HG02973 (cell line): ENCODE data around the gene LAMA2.

Experiments
- ATAC-seq: cut with Tn5 transposase; IDR thresholded peaks from one replicate; pipeline ENCODE4 v1.9.1; 2021; ENCODE audit warnings: moderate library complexity; ENCODE audit not compliant: unreplicated experiment

The LAMA2 gene

DNA sequence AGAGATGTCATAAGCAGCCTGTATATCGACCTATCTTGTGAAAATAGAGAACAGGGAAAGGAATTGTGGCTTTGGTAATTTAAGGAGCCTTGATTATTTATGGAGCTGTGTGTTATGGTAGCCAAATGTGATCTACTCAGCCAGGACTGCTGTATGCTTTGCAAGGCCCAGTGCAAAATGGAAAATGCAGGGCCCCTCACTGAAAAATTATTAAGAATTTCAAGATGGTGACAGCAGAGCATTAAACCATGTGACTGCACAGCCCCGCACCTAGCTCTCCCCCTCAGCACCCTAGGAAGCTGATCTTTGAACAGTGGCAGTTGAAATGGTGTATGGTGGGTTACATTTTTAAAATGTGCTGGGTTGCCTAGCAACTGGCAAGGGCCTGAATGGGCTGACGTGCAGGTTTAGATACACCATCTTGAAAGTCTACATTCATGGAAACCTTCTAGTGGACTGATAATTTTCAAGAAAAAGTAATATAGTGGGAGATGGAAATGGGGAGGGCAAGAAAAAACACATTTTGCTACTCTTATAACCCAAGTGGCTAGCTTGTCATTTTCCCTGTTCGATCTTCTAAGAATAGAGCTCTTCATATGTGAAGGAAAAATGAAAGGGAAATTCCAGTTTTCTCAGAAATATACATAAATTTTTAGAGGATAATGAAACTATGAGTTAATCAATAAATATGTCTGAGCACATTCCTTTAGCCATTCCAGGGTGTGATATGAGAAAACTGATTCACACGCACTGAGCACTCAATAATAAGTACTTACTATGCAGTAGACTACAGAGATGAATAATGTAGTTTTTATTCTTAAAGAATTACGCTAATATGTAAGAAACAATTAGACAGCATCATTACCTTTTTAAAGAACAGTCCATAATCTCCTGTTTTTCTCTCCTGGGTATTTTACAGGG, 619.1 kb downstream of the LAMA2 start:
- no peak for ATAC-seq

DNA sequence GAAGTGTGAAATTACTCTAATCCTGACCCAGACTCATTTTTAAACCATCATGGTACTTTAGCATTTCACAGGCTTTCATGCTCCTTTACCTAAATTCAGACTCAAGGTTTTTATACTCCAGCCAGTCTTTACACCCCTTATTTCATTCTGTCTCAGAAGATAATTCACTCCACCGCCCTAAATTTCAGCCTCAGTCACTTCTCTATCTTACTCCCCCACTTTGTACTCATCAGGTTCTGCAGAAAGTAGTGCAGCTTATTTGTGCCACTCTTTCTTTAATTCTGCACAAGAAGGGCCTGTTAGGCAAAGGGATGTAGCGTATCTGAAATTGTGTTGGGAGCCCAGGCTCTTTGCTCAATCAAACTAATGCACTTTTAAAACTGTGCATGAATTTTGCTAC, 621.5 kb downstream of the LAMA2 start:
- ATAC-seq, result no peak

GRCh38 chr6:129507059-129507807, 624.3 kb downstream of the LAMA2 start:
- ATAC-seq, result no peak

- no peak for ATAC-seq
Measured at GRCh38 chr6:129507846-129508245, 624.9 kb downstream of the LAMA2 start.

- ATAC-seq, result no peak
Measured at GRCh38 chr6:129508477-129509145, 625.7 kb downstream of the LAMA2 start.

- no peak for ATAC-seq
Measured at GRCh38 chr6:129510950-129511349, 628.0 kb downstream of the LAMA2 start.

DNA sequence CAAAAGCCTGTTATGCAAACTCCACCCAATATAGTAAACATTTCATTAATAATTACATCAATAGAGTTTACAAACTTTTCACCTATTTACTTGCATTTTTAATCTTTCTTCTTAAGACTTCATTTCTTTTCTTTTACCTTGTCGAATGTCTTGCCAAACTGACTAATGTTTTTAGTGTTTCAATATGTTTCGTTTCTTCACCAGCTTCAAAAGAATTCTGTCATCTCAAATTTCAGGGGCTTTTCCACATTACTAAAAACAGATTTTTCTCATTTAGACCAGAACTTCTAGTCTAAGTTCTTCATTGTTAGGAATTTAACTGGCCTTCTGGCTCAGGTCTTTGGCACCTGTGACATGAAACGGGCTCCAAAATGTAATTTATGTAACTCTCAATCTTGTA, 630.5 kb downstream of the LAMA2 start:
- no peak for ATAC-seq

GRCh38 chr6:129515004-129515403, 632.1 kb downstream of the LAMA2 start:
- ATAC-seq, result no peak

- no peak for ATAC-seq
Measured at GRCh38 chr6:129516005-129516404, 633.1 kb downstream of the LAMA2 start.

GRCh38 chr6:129516787-129517186, 633.8 kb downstream of the LAMA2 start:
- ATAC-seq, result no peak

- no peak for ATAC-seq
Measured at GRCh38 chr6:129517288-129517687, 634.4 kb downstream of the LAMA2 start.

GRCh38 chr6:129519750-129520149, 636.8 kb downstream of the LAMA2 start:
- ATAC-seq, result no peak

GRCh38 chr6:129521946-129522345, 639.0 kb downstream of the LAMA2 start:
- no peak for ATAC-seq

- no peak for ATAC-seq
Measured at GRCh38 chr6:129523816-129524215, 640.9 kb downstream of the LAMA2 start.

- ATAC-seq, result no peak
Measured at GRCh38 chr6:129525055-129525454, 642.1 kb downstream of the LAMA2 start.

- no peak for ATAC-seq
Measured at GRCh38 chr6:129534926-129535325, 652.0 kb downstream of the LAMA2 start.

DNA sequence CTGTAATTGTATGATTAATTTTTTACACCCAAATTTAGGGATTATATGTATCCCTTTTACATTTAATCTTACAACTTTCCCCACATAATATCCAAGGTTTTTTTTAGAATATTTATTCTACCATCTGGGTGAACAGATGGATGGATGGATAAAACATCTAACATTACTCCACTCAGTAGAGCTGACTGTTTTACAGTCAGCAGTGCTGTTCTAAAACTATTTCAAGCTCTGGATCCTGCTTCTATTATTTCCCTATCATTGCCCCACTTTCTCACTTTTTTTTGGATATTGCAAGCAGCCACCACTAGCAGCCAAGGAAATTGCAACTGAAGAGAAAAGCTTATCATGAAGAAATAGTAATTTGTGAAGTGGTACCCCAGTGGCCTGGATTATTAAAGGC, 653.3 kb downstream of the LAMA2 start:
- no peak for ATAC-seq

DNA sequence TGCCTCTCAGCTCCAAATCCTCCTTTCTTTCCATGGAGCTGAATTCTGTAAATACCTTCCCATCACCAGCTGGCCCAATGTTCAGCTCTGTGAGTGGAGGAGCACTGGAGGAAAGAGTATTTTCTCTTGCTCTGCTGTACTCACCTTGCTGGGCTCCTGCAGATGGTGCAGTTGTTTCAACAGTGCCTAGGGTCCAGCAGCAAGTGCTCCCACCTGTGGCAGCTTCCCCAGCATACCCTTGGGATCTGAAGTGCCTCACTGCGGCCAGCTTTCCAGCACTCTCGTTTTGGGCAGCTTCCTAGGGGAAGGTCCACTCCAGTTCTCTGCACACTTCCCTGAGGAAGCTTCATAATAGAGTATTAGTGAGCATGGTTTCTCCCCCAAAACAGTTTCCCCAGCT, 656.1 kb downstream of the LAMA2 start:
- ATAC-seq, result no peak

DNA sequence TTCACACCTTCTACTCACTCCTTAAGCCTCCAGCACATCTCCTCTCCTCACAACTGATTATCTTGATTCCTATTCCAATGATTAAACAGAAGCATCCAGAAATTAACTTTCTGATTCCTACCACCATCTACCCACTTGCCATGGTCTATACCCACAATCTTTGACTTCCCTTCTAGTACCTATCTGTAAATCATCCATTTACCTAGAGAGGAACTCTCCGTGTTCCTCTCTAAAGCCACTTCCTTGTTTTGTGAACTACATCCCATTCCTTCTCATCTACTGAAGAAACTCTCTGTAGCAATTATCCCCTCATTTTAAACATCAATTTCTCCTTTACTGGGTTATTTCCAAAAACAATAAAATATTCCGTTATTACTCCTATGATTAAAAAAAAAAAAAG, 659.8 kb downstream of the LAMA2 start:
- ATAC-seq, result no peak

DNA sequence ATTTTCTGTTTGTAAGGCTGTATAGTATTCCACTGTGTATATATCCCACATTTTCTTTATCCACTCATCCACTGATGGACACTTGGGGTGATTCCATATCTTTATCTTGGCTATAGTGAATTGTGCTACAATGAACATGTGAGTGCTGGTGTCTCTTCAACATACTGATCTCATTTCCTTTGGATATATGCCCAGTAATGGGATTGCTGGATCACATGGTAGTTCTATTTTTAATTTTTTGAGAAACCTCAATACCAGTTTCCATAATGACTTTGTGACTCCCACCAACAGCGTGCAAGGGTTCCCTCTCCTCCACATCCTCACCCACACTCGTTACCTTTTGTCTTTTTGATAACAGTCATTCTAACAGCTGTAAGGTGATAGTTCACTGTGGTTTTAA, 661.0 kb downstream of the LAMA2 start:
- no peak for ATAC-seq

GRCh38 chr6:129544892-129545612, 662.1 kb downstream of the LAMA2 start:
- no peak for ATAC-seq
